HCT116 (cell line): Measurements from ENCODE around the gene GMIP. TPM values are rescaled to one million over a fixed set of nuclear protein-coding genes. Genes with fewer than 3 reads are reported as not detected.

Source experiments
- ATAC-seq: fragments of 200-7000 bp; cut with Tn5 transposase; 2 replicates; pipeline ENCODE4 v1.9.1; 2020; ENCODE audit warnings: mild to moderate bottlenecking, moderate library complexity
- BruUV-seq: library from RNA; stranded (reverse); fragments of 400-500 nt; replicated peaks from 2 replicates; lab custom pipeline; 2021; lab: Mats Ljungman, UMichigan
- CTCF ChIA-PET: fragments of 300-600 bp; sonication (Branson Sonifier 250); formaldehyde crosslinking; loops from one replicate; lab custom pipeline; 2021; ENCODE audit warnings: antibody characterized with exemption; lab: Charles Lee
- POLR2A ChIA-PET: fragments of 300-600, 350-600 bp; sonication (Branson Sonifier 250); formaldehyde crosslinking; loops from one replicate; lab custom pipeline; 2021; ENCODE audit warnings: antibody characterized with exemption; lab: Charles Lee
- RAD21 ChIA-PET, 2 experiments: fragments of 300-600 bp; sonication (Branson Sonifier 250); formaldehyde crosslinking; loops; one replicate each; lab custom pipeline; 2023; ENCODE audit warnings: low total read pairs in 2 of 2; ENCODE audit not compliant: uncharacterized antibody in 2 of 2, unreplicated experiment in 2 of 2, low non-redundant PET in 1 of 2; lab: Charles Lee
- DNase-seq: peaks from one replicate; pipeline ENCODE4 v3.0.0-alpha.2; 2010; ENCODE audit warnings: low read depth, low spot score
- H2AFZ ChIP-seq: fragments of 200-600 bp; shearing (Covaris generic), sonication (generic); 2 replicates; pipeline ENCODE4 v1.6.1; 2017; ENCODE audit warnings: low read depth, mixed run types, mixed read lengths, antibody characterized with exemption, low read length; ENCODE audit not compliant: poor library complexity, severe bottlenecking
- H3K27ac ChIP-seq: 2 replicates; pipeline ENCODE4 v1.5.1; 2012; ENCODE audit warnings: low read depth, low read length
- H3K27me3 ChIP-seq: fragments of 200-600 bp; sonication (generic); 2 replicates; pipeline ENCODE4 v1.6.1; 2016; ENCODE audit warnings: mixed run types, low read length, mixed read lengths; ENCODE audit not compliant: insufficient read depth
- H3K36me3 ChIP-seq, 2 experiments: fragments of 200-500 bp in 1 of 2; fragments of 200-600 bp in 1 of 2; sonication (Bioruptor generic) in 1 of 2; sonication (generic) in 1 of 2; 2 replicates each; pipeline versions ENCODE4 v1.5.1 to v1.6.1; 2014 to 2016; ENCODE audit warnings: low read length in 2 of 2, inconsistent platforms in 1 of 2, mixed read lengths in 1 of 2, mixed run types in 1 of 2; ENCODE audit not compliant: insufficient read depth in 2 of 2, control insufficient read depth in 1 of 2
- H3K4me1 ChIP-seq, 2 experiments: fragments of 200-600 bp in 1 of 2; sonication (generic) in 1 of 2; 2 replicates each; pipeline versions ENCODE4 v1.5.1 to v1.6.1; 2012 to 2017; ENCODE audit warnings: low read length in 2 of 2, inconsistent platforms in 1 of 2, mild to moderate bottlenecking in 1 of 2, mixed read lengths in 1 of 2, mixed run types in 1 of 2, moderate library complexity in 1 of 2; ENCODE audit not compliant: insufficient read depth in 2 of 2, control insufficient read depth in 1 of 2
- H3K4me2 ChIP-seq: fragments of 200-600 bp; sonication (generic); 2 replicates; pipeline ENCODE4 v1.6.1; 2017; ENCODE audit warnings: mixed run types, low read length, mixed read lengths
- H3K4me3 ChIP-seq, 2 experiments: fragments of 200-600 bp in 1 of 2; sonication (generic) in 1 of 2; replicated peaks in 1 of 2; 2 replicates each; pipeline ENCODE4 v1.5.1; 2011 to 2016; ENCODE audit warnings: low read length in 2 of 2, control low read depth in 1 of 2, low read depth in 1 of 2, mild to moderate bottlenecking in 1 of 2, mixed read lengths in 1 of 2, mixed run types in 1 of 2
- H3K79me2 ChIP-seq: fragments of 200-600 bp; sonication (generic); 2 replicates; pipeline ENCODE4 v1.6.1; 2017; ENCODE audit warnings: mild to moderate bottlenecking, mixed run types, low read length, moderate library complexity, mixed read lengths; ENCODE audit not compliant: insufficient read depth
- H3K9ac ChIP-seq: fragments of 200-600 bp; sonication (generic); 2 replicates; pipeline ENCODE4 v1.6.1; 2016; ENCODE audit warnings: low read length, mixed read lengths
- H3K9me2 ChIP-seq: fragments of 200-600 bp; sonication (generic), shearing (Covaris generic); 2 replicates; pipeline ENCODE4 v1.6.1; 2017; ENCODE audit warnings: mixed run types, mild to moderate bottlenecking, moderate library complexity; ENCODE audit not compliant: insufficient read depth
- H3K9me3 ChIP-seq, 2 experiments: fragments of 200-500 bp in 1 of 2; fragments of 200-600 bp in 1 of 2; sonication (Bioruptor generic) in 1 of 2; sonication (generic) in 1 of 2; 2 replicates each; pipeline ENCODE4 v1.6.1; 2014 to 2017; ENCODE audit warnings: low read length in 2 of 2, mixed read lengths in 2 of 2, inconsistent platforms in 1 of 2, low read depth in 1 of 2, mild to moderate bottlenecking in 1 of 2, mixed run types in 1 of 2, moderate library complexity in 1 of 2; ENCODE audit not compliant: control insufficient read depth in 1 of 2, insufficient read depth in 1 of 2
- H4K20me1 ChIP-seq: fragments of 200-600 bp; sonication (generic), shearing (Covaris generic); 2 replicates; pipeline ENCODE4 v1.6.1; 2017; ENCODE audit warnings: mixed run types, mild to moderate bottlenecking, moderate library complexity; ENCODE audit not compliant: insufficient read depth
- CBX3 ChIP-seq: IDR thresholded peaks from 2 replicates; pipeline ENCODE4 v1.6.1; 2012; ENCODE audit warnings: low read depth
- CTCF ChIP-seq, 3 experiments: fragments of 200-600 bp in 1 of 3; sonication (generic) in 1 of 3; IDR thresholded peaks in 2 of 3; conservative IDR thresholded peaks in 1 of 3; 2 replicates each; pipeline ENCODE4 v1.5.1; 2012 to 2017; ENCODE audit warnings: low read depth in 2 of 3, low read length in 2 of 3, antibody characterized with exemption in 1 of 3, borderline replicate concordance in 1 of 3, control low read depth in 1 of 3, mild to moderate bottlenecking in 1 of 3, mixed read lengths in 1 of 3, mixed run types in 1 of 3, moderate library complexity in 1 of 3; ENCODE audit not compliant: insufficient read depth in 1 of 3
- EGR1 ChIP-seq: IDR thresholded peaks from 2 replicates; pipeline ENCODE4 v1.6.1; 2012; ENCODE audit warnings: low read depth
- EZH2phosphoT487 ChIP-seq: fragments of 200-600 bp; IDR thresholded peaks from 2 replicates; pipeline ENCODE4 v1.6.1; 2018; ENCODE audit warnings: antibody characterized with exemption, borderline replicate concordance
- FOSL1 ChIP-seq: IDR thresholded peaks from 2 replicates; pipeline ENCODE4 v1.6.1; 2012; ENCODE audit warnings: low read depth
- JUND ChIP-seq: IDR thresholded peaks from 2 replicates; pipeline ENCODE4 v1.6.1; 2012
- MAX ChIP-seq: IDR thresholded peaks from 2 replicates; pipeline ENCODE4 v1.6.1; 2012
- POLR2A ChIP-seq: IDR thresholded peaks from 2 replicates; pipeline ENCODE4 v1.7.0; 2011; ENCODE audit warnings: borderline replicate concordance; ENCODE audit not compliant: insufficient read depth, insufficient read length; ENCODE audit errors: extremely low read depth
- RAD21 ChIP-seq: IDR thresholded peaks from 2 replicates; pipeline ENCODE4 v1.6.1; 2012; ENCODE audit warnings: low read depth, mild to moderate bottlenecking
- REST ChIP-seq: IDR thresholded peaks from 2 replicates; pipeline ENCODE4 v1.6.1; 2012; ENCODE audit warnings: low read depth
- SIN3A ChIP-seq: IDR thresholded peaks from 2 replicates; pipeline ENCODE4 v1.6.1; 2012; ENCODE audit warnings: low read depth
- SP1 ChIP-seq: IDR thresholded peaks from 2 replicates; pipeline ENCODE4 v1.6.1; 2012; ENCODE audit warnings: low read depth
- SRF ChIP-seq: IDR thresholded peaks from 2 replicates; pipeline ENCODE4 v1.6.1; 2012; ENCODE audit warnings: low read depth
- TCF7L2 ChIP-seq: IDR thresholded peaks from 2 replicates; pipeline ENCODE4 v1.7.0; 2011; ENCODE audit warnings: borderline replicate concordance, inconsistent platforms; ENCODE audit not compliant: insufficient read depth, insufficient read length; ENCODE audit errors: extremely low read depth
- intact Hi-C: fragments of 100-400 bp; cut with micrococcal nuclease; formaldehyde crosslinking; loops from 2 replicates; pipeline ENCODE4 v1.10.0; 2022
- total RNA-seq: library from RNA; stranded (reverse); gene quantifications from one replicate; pipeline ENCODE4 v1.2.1, GENCODE V29; 2021; ENCODE audit not compliant: unreplicated experiment

The GMIP gene
- total RNA-seq, 1 experiment from 2014 or later, result 16.3 TPM

- POLR2A ChIA-PET, result no interaction called here
- Histone ChIP-seq H3K4me2 (no peak overlapping the region), H3K9me2 (no peaks in the 10 kb centered on the region), H3K27ac (no peak overlapping the region), H3K4me3 (no peak overlapping the region), H2AFZ (no peak overlapping the region), H3K27me3 (no peaks in the 10 kb centered on the region), H3K9me3 (no peaks in the 10 kb centered on the region), H3K9ac (no peak overlapping the region), H4K20me1 (no peaks in the 10 kb centered on the region), H3K4me1 (peaks cover 0 to 14% of the 10 kb centered on the region in 2 experiments; a peak in 3 of 4 replicates), H3K79me2 (peaks cover under 1% of the 10 kb centered on the region; the same call in 1 of the 2 replicates), H3K36me3 (peaks cover 5 to 12% of the 10 kb centered on the region in 2 experiments; a peak in 3 of 4 replicates)
- DNase-seq, result no peak
- BruUV-seq, result no TSS peak
- intact Hi-C loops, result no loop called here
- TF ChIP-seq RAD21 (no peak), SP1 (no peak), EGR1 (no peak), JUND (no peak), CTCF (IDR thresholded peaks at IDR 0.05 in 2 of 3, conservative IDR thresholded peaks at IDR 0.05 in 1 of 3; ENCODE audit: borderline replicate concordance in 1 of 3, insufficient read depth in 1 of 3, low read depth in 2 of 3, low read length in 2 of 3) (no peak), MAX (no peak), TCF7L2 (no peak), SIN3A (no peak), REST (no peak), SRF (no peak), CBX3 (no peak), POLR2A (no peak), EZH2phosphoT487 (no peak), FOSL1 (no peak)
- RAD21 ChIA-PET, result no interaction called here
- CTCF ChIA-PET, result no interaction called here
- no peak for ATAC-seq
Measured at GRCh38 chr19:19632661-19633060, 10.8 kb downstream of the GMIP start.
